Measurements from ENCODE around the gene ZEB1.
"Not testable (repeated sequence)": the region's sequence is repeated elsewhere in the genome, so short reads cannot be mapped to it uniquely, and the experiment has no call there.

The ZEB1 gene

DNA sequence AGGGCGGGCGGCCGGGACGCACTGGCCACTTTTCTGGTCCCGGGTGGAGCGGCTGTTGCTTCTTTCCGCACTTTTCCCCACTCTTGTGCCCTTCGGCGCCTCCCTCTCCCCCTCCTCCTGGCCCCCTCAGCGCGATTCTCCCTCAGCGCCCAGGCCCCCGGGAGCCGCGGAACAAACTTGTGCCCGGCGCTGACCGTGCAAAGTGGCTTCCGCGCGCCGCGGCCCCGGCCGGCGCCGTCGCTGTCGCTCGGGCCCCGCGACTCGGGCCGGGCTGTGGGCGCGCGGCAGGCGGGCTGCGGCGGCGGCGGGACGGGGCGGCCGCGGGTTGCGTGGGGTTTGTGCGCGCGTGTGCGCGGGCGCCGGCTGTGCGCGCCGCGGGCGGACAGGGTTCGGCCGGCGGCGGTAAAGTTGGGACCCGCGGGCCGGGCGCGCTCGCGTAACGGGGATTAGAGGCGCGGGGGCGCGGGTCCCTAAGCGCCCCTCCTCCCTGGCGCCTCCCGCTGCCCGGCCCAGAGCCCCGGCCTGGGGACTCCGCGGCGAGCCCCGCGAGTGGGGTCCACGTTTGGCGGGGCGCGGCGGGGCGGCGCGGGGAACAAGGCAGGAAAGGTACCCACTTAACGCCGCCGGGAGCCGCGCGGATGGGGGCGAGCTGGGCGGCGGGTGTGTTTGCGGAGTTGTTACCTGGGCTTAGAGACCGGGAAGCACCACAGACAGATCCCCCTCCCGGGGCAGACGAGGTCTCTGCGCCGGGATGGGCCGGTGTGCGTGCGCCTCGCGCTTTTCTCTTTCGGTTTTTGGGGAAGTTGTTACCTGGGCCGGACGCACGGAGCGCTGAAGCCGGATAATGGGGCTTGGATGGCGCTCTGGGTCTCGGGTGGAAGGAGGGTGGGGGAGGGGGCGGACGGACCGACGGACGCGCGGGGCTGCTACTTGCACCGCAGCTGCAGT, 860 bp downstream of the ZEB1 start:
- peak; percentile 10 to 28 (median 18) for DNase-seq

DNA sequence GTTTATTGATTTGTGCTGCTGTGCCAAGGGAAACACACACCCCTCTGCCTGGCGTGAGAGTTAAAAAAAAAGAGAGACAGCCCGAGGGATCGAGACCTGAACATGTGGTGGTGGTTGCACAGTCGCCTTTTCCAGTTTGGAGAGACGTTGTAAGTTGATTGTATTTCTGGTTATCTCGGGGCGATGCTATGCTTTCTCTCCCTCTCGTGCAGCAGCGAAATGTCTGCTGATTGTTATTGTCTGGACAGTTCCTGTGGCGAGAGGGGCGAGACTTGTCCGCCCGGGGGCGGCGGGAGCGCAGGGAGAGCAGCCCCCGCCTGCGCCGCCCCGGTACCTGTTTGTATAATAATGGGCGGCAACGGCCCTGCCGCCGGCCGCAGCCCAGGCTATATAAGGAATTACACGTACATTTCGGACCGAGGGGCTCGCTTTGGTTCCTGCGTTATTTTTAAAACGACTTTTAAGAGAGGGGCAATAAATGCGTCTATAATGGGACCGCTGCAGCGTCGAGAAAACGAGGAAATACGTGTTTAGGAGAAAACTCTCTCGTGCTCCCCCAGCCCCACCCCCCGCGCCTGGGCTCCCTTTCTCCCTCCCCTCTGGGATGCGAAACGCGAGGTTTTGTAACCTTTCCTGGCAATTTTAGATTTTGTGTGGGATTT, 1.7 kb downstream of the ZEB1 start:
- DNase-seq = no peak

- peak in 1 of 4 experiments; percentile 3 for DNase-seq
Observed at GRCh38 chr10:31321396-31321941, 2.5 kb downstream of the ZEB1 start.

DNA sequence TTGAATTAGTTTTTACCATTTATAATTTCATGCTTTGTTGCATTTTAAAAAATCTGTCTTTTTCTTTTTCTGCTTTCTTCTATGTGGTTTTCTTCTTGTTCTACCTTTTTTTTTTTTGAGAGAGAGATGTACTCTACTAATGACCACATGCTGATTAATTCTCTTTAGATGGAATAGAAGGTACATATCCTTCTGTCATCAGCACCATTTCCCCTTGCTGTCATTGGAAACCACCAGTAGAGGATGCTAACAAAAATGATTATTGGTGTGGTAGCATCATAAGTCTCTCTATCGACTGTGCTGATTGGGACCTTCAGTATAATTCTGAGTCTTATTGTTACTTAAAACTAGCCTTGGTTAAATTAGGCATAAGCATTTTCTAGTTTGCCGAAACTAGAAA, 3.6 kb downstream of the ZEB1 start:
- DNase-seq = no peak

GRCh38 chr10:31340343-31340742, 21.3 kb downstream of the ZEB1 start:
- no peak for DNase-seq

DNA sequence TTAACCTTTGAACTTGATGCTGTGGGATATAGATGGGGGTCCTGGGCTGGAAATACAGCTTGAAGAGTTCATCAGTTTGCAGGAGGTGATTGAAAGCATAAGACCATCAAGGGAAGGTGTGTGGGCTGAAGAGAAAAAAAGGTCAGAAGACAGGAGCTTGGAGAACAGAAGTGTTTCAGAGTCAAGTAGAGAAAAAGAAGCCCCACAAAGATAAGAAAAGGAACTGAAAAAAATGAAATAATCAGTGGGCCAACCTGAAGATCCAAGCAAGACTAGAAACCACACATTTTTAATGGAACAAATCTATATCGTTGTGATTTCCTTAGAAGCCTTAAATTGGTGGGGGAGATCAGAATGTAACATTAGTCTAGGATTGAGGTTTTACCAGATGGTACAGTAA, 22.5 kb downstream of the ZEB1 start:
- no peak for DNase-seq

DNA sequence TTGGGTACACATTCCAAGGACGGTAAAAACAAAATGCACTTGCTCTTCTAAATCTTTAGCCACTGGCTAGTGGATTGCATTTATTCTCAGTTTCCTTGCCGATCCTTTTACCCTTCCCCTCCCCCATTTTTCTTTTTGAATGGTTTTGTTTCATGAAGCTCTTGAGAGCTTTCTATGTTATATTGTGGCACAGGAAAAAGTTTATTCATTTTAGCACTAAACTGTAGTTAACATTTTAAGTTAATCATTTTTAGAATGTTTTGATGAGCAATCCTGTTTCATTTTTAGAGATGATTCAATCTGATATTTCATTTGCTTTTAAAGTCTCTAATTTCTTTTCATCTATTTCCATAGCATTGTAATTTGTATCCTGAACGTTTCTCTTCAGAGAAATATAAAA, 24.0 kb downstream of the ZEB1 start:
- DNase-seq = no peak

DNA sequence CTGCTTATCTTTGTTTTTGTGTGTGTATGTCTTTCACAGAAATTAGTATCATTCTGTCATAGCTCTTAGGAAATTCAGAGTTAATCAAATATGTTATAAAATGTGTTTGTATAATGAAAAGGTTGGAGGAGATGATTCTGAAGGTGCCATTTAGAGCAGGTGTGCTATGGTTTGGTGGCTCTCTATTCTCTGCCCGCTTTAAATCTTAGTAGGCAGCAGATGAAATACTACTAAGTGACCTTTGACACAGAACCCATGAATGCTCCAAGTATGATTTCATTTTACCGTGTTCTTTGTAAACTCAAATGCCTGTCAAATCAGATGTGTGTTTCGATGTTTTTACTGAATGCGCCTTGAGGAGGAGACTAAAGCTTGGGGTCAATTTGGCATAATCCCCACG, 24.5 kb downstream of the ZEB1 start:
- no peak for DNase-seq

DNA sequence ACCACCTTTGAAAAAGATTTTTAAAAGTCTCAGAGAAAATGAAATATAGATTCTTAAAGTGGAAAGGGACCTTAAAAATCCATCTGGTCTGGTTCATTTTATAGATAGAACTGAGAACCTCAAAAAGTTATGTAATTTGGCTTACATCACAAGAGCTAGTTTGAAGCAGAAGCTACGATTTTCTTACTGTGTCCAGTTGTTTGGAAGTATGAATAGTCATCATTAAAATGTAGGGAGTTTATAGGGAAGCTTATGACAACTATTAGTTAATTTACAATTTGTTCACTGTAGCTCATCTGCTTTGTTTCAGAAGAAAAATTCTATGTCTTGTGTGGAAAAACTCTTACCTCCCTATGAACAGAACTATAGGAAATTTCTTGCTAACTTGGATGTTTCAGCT, 26.9 kb downstream of the ZEB1 start:
- no peak for DNase-seq

DNA sequence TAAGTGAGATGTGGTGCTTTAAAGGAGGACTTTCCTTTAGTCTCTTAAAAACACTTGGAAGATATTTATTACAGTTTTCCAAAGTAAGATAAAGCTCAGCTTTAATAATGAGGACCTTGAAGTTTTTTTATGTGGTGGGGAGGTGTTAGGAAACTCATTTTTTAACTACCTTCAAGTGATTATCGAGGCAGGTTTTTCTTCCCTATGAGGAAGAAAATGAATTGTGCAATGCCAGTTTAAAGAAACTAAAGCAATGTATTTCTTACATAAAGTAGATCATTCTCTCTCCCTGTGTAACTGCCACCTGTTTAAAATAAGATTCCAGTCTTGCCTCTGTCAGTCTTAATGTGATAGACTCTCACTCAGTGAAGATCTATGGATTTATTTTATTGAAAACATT, 27.9 kb downstream of the ZEB1 start:
- no peak for DNase-seq

GRCh38 chr10:31347705-31348104, 28.7 kb downstream of the ZEB1 start:
- no peak for DNase-seq

DNA sequence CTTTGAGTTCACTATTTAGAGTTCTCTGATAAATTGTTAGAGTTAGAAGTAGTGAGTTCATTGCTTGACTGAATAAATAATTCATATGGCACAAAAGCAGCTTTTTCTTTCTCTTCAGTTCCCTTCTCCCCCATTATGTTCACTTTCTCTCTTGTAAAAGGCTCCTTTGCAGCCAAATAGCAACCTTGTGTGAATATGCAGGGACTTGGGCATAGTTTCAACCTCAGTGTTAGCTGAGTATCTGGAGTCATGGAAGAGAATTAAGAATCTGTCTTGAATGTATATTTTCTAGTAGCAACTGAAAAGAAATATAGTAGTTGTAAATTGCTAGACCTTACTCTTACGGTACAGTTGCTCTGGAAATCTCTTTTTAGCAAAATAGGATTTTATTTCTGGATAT, 31.9 kb downstream of the ZEB1 start:
- DNase-seq = no peak

- no peak for DNase-seq
Observed at GRCh38 chr10:31352436-31353226, 33.6 kb downstream of the ZEB1 start.

GRCh38 chr10:31353574-31353973, 34.6 kb downstream of the ZEB1 start:
- no peak for DNase-seq

- no peak for DNase-seq
Observed at GRCh38 chr10:31358688-31359330, 39.8 kb downstream of the ZEB1 start.

DNA sequence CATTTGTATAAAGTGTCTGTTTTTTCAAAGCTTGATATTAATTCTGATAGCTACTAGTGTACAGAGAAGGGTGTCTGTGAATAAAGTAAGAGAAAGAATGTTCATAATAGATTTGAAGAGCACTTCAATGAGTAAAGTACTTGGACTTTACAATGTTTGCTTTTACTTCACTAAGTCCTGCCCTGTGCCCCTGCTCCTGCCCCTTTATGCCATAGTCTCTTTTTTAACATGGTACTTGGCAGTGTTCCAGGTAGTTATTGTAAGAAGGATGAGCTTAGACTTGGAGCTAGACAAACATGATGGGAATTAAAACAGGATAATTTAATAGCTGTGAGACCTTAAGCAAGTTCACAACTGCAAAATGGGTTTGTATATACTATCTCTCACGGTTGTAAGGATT, 41.0 kb downstream of the ZEB1 start:
- no peak for DNase-seq

- DNase-seq = not testable (repeated sequence)
Observed at GRCh38 chr10:31361475-31361874, 42.5 kb downstream of the ZEB1 start.

GRCh38 chr10:31362023-31362641, 43.1 kb downstream of the ZEB1 start:
- DNase-seq = no peak

- DNase-seq = not testable (repeated sequence)
Observed at GRCh38 chr10:31363696-31364095, 44.7 kb downstream of the ZEB1 start.

GRCh38 chr10:31364238-31364637, 45.2 kb downstream of the ZEB1 start:
- DNase-seq = not testable (repeated sequence)

DNA sequence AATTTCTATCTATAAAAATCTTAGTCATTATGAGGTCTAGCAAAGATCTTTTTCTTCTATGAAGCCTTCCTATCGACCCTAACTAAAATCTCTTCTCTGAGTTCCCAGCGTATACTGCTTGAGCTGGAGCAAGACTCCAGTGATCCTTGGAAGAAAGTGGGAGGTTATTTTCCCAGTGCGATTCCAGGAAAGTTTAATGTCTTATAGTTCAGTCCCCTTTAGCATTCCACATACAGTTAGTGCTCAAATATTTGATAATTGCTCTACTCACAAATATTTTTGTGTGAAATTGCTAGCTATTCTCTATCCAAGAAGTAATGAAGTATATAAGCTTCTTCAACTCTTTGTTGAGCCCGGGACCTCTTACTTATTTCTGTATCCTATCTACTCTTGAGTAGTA, 47.7 kb downstream of the ZEB1 start:
- DNase-seq = no peak

DNA sequence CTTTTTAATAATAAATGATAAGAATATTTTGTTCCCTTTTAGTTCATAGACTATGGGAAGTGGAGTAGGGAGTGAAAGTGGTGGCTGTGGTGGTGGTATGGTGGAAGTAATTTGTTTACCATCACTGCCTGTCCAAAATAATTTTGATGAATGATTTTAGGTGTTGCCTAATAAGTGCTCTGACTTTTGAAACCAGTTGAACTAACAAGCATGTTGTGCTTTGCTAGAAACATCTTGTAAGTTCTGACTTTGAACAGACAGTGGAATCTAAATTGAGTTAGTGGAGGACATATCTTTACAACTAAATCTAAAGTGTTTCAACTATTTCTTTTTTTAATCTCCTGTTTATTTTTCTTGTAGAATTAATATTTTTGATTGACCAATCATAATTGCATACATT, 49.7 kb downstream of the ZEB1 start:
- DNase-seq = no peak

Data from activated CD4-positive, CD25-positive, alpha-beta regulatory T cell (primary cell).